ENCODE results near the gene TSPAN13. TPM values are rescaled to one million over a fixed set of nuclear protein-coding genes. Genes with fewer than 3 reads are reported as not detected.

TSPAN13 gene
- total RNA-seq, 1 donor from 2014 or later: 36.7 TPM

DNA sequence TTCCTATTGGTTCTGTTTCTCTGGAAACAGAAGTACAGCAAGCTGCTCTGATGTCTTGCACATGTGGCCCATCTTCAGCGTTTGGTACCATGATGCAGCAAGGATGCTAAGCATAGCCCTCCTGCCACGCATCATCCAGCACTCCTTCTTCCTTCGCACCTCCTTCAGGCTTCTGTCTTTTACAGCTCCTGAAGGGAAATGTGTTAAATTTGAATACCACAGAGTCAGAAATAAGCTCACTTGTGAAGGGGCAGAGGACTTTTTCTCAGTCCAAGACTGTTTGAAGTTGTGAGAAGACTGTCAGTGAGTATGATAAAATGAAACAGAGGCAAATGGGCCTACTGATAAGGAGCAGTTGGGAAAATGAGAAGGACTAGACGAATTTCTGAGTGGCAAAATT is 20.7 kb downstream of the TSPAN13 start:
- Mint-ChIP-seq H3K36me3 (ENCODE audit: low read depth) (peaks cover 3% of the 10 kb centered on the region), H3K9me3 (no peaks in the 10 kb centered on the region), H3K27me3 (ENCODE audit: low read depth) (no peaks in the 10 kb centered on the region), H3K27ac (ENCODE audit: unreplicated experiment) (no peak overlapping the region), H3K4me1 (peaks cover 8% of the 10 kb centered on the region), H3K4me3 (no peak overlapping the region)
- DNase-seq (ENCODE audit: low read depth, low spot score): no peak
- TF ChIP-seq, protein P1, sequence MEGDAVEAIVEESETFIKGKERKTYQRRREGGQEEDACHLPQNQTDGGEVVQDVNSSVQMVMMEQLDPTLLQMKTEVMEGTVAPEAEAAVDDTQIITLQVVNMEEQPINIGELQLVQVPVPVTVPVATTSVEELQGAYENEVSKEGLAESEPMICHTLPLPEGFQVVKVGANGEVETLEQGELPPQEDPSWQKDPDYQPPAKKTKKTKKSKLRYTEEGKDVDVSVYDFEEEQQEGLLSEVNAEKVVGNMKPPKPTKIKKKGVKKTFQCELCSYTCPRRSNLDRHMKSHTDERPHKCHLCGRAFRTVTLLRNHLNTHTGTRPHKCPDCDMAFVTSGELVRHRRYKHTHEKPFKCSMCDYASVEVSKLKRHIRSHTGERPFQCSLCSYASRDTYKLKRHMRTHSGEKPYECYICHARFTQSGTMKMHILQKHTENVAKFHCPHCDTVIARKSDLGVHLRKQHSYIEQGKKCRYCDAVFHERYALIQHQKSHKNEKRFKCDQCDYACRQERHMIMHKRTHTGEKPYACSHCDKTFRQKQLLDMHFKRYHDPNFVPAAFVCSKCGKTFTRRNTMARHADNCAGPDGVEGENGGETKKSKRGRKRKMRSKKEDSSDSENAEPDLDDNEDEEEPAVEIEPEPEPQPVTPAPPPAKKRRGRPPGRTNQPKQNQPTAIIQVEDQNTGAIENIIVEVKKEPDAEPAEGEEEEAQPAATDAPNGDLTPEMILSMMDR (conservative IDR thresholded peaks at IDR 0.05): no peak

DNA sequence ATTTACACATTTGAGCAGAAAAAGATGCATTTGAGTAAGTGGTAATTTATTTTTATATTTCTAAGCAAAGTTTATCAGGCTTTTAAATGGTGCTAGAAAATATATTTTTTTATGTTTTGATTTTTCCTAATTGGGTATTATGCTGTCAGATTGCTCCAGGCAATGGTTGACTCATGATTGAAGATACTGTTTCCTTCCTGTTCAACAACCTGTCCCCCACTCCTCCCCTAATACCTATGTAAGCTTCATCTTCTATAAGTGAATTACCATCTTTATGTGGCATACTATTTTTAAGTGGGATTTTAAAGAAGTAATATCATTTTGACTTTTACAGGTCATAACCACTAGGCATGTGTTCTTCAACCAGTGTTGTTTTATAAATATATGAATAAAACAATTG is 21.4 kb downstream of the TSPAN13 start:
- H3K36me3 Mint-ChIP-seq (ENCODE audit: low read depth): peaks cover 3% of the 10 kb centered on the region
- TF ChIP-seq, protein P1 (conservative IDR thresholded peaks at IDR 0.05): no peak
- no peak for DNase-seq (ENCODE audit: low read depth, low spot score)

DNA sequence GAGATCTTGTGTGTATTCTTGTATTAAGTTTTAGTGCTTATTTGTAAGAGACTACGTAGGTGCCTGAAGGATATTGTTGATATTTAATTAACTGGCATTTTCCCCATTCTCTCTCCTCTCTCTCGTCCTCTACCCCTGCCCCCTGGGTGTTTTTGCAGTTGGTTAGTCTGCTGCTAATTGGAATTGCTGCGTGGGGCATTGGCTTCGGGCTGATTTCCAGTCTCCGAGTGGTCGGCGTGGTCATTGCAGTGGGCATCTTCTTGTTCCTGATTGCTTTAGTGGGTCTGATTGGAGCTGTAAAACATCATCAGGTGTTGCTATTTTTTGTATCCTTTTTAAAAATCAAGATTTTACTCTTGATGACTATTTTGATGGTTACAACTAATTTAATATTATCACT is 22.5 kb downstream of the TSPAN13 start:
- no peak for DNase-seq (ENCODE audit: low read depth, low spot score)
- Mint-ChIP-seq H3K4me3 (no peak overlapping the region), H3K36me3 (ENCODE audit: low read depth) (no peaks in the 10 kb centered on the region), H3K9me3 (no peaks in the 10 kb centered on the region), H3K27me3 (ENCODE audit: low read depth) (no peaks in the 10 kb centered on the region), H3K4me1 (no peaks in the 10 kb centered on the region), H3K27ac (ENCODE audit: unreplicated experiment) (no peak overlapping the region)
- TF ChIP-seq, protein P1 (conservative IDR thresholded peaks at IDR 0.05): no peak

More for the DNA sequence above, 21.4 kb downstream of the TSPAN13 start:
- H3K27ac Mint-ChIP-seq (ENCODE audit: unreplicated experiment): no peak overlapping the region
- H3K9me3 Mint-ChIP-seq: no peaks in the 10 kb centered on the region
- H3K4me1 Mint-ChIP-seq: peaks cover 8% of the 10 kb centered on the region
- H3K4me3 Mint-ChIP-seq: no peak overlapping the region
- H3K27me3 Mint-ChIP-seq (ENCODE audit: low read depth): no peaks in the 10 kb centered on the region

DNA sequence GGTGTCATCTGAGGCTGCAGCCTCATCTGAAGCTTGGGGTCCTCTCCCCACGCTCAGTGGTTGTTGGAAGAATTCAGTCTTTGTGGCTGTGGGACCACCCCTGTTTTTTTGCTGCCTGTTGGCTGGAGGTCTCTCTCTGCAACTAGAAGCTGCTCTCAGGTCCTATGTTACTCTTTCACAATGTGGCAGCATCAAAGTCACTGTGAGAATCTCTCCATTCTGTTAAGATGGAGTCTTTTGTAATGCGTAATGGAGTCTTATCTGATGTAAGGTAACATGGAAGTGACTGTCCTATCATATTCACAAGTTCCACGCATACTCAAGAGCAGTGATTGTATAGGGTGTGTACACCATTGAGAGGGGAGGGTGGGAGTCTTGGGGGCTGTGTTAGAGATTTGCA is 24.9 kb downstream of the TSPAN13 start:
- H3K4me3 Mint-ChIP-seq: no peak overlapping the region
- H3K27ac Mint-ChIP-seq (ENCODE audit: unreplicated experiment): no peak overlapping the region
- TF ChIP-seq, protein P1 (conservative IDR thresholded peaks at IDR 0.05): no peak
- H3K9me3 Mint-ChIP-seq: no peaks in the 10 kb centered on the region
- H3K36me3 Mint-ChIP-seq (ENCODE audit: low read depth): no peaks in the 10 kb centered on the region
- DNase-seq (ENCODE audit: low read depth, low spot score): no peak
- no peaks in the 10 kb centered on the region for H3K27me3 Mint-ChIP-seq (ENCODE audit: low read depth)
- H3K4me1 Mint-ChIP-seq: no peaks in the 10 kb centered on the region

DNA sequence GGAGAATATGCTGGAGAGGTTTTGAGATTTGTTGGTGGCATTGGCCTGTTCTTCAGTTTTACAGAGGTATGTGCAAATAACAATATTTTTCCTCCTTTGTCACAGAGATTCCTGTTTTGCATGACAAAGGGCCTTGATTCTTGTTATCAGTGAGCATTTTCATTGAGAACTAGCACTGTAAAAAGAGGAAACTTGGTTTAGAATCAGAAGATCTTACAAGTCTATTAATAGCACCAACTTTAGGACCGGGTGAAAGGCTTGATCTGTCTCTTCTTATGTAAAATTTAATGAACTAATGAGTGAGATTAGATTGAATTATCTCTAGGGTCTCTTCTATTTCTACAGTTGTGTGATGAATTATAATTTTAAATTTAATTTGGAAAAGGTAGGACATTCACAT is 25.5 kb downstream of the TSPAN13 start:
- H3K36me3 Mint-ChIP-seq (ENCODE audit: low read depth): no peaks in the 10 kb centered on the region
- H3K4me1 Mint-ChIP-seq: no peaks in the 10 kb centered on the region
- TF ChIP-seq, protein P1 (conservative IDR thresholded peaks at IDR 0.05): no peak
- H3K9me3 Mint-ChIP-seq: no peaks in the 10 kb centered on the region
- no peak overlapping the region for H3K27ac Mint-ChIP-seq (ENCODE audit: unreplicated experiment)
- no peak overlapping the region for H3K4me3 Mint-ChIP-seq
- no peak for DNase-seq (ENCODE audit: low read depth, low spot score)
- H3K27me3 Mint-ChIP-seq (ENCODE audit: low read depth): no peaks in the 10 kb centered on the region

DNA sequence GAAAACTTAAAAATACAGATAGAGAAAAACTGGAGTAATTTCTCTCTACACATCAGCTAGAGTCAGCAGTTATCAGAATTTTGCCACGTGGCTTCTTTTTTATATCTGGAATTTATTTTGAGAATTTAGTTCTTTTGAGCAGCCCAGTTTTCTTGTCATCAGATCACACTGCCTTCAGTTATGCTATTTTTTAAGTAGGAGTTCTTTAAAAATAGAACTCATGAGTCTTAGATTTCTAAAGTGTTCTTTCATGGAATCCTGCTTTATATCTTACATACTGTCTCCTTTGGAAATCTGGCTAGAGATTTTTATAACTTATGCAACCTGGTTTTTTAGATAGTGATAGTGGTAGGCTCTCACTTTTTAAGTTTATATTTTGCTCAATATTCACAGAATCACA is 27.0 kb downstream of the TSPAN13 start:
- no peak overlapping the region for H3K27ac Mint-ChIP-seq (ENCODE audit: unreplicated experiment)
- H3K36me3 Mint-ChIP-seq (ENCODE audit: low read depth): no peaks in the 10 kb centered on the region
- no peak for DNase-seq (ENCODE audit: low read depth, low spot score)
- TF ChIP-seq, protein P1 (conservative IDR thresholded peaks at IDR 0.05): no peak
- H3K27me3 Mint-ChIP-seq (ENCODE audit: low read depth): no peaks in the 10 kb centered on the region
- no peaks in the 10 kb centered on the region for H3K9me3 Mint-ChIP-seq
- H3K4me3 Mint-ChIP-seq: no peak overlapping the region
- peaks cover 8% of the 10 kb centered on the region for H3K4me1 Mint-ChIP-seq
